Mucosa of descending colon (tissue), 3 donors: ENCODE results near the gene ASAP3. TPM values are rescaled to one million over a fixed set of nuclear protein-coding genes. Genes with fewer than 3 reads are reported as not detected.

Experiments used
- ATAC-seq: fragments of 200-7000 bp; cut with Tn5 transposase; one replicate; pipeline ENCODE4 v1.9.1; 2020; ENCODE audit warnings: mild to moderate bottlenecking, moderate library complexity
- DNase-seq, 3 donors: peaks; one replicate each; pipeline ENCODE4 v3.0.0-alpha.2; 2020
- H3K36me3 ChIP-seq: fragments of 200-600 bp; one replicate; pipeline ENCODE4 v1.8.0; 2021; ENCODE audit warnings: low read depth, mild to moderate bottlenecking
- H3K4me1 ChIP-seq: fragments of 200-600 bp; one replicate; pipeline ENCODE4 v1.8.0; 2021; ENCODE audit warnings: low read depth, mild to moderate bottlenecking
- H3K4me3 ChIP-seq: fragments of 200-600 bp; one replicate; pipeline ENCODE4 v1.8.0; 2021; ENCODE audit warnings: mild to moderate bottlenecking
- H3K9me3 ChIP-seq: fragments of 200-600 bp; one replicate; pipeline ENCODE4 v1.8.0; 2021; ENCODE audit warnings: mild to moderate bottlenecking
- intact Hi-C, 2 donors: fragments of 100-400 bp; cut with DNase I in 1 of 2; cut with micrococcal nuclease in 1 of 2; formaldehyde crosslinking; loops; one replicate each; pipeline versions ENCODE4 v1.11.0 to v1.11.1; 2022; cut with DNase I, micrococcal nuclease
- total RNA-seq, 3 donors: library from RNA; stranded (reverse); fragmentation: NEBNext Ultra II Directional in 2 of 3; extraction: Animal tissue kit (Norgen Biotek cat#: 25700) in 2 of 3; gene quantifications; one replicate each; pipeline versions ENCODE4 v1.2.1 to v1.2.4, GENCODE V29; 2021 to 2023
- TF ChIP-seq, protein P1 (sequence below): fragments of 200-600 bp; IDR thresholded peaks from one replicate; pipeline ENCODE4 v1.8.0; 2022; ENCODE audit warnings: antibody characterized with exemption, mild to moderate bottlenecking
- donor health status: DM: no; HTN: no; CAD: no; lungs with moderate emphysema.
- donor health status: DM: no; HTN: no; CAD: no.
- donor health status: DM: no; HTN: yes; CAD: no.

Gene ASAP3
- total RNA-seq, 3 donors from 2014 or later: 31.2 to 38.8 (median 37.8) TPM

DNA sequence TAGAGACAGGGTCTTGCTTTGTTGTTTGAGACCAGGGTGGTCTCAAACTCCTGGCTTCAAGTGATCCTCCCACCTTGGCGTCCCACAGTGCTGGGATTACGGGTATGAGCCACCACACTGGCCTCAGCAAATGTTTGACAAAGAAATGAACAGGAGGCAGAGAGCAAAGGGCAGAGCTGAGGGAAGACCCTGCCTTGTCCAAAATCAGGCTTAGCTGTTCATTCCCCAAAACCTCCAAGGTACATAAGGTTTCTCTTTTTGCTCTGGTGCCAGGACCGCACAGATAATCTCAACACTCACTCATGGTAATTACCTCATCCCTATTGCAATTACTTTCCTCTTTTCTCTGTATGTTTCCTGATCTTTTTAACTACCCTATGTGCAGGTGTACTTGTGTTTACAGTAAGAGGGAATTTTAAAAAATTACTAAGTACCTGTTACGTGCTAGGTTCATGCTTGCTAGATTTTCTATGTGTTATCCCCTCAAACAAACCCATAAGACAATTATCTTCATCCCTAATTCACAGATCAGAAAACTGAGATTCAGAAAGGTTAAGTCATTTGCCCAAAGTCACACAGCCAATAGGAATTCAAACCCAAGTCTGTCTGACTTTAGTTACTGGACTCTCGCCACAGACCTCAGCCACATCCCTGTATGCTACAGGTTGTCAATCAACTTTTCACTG is 11.5 kb downstream of the ASAP3 start:
- TF ChIP-seq, protein P1, sequence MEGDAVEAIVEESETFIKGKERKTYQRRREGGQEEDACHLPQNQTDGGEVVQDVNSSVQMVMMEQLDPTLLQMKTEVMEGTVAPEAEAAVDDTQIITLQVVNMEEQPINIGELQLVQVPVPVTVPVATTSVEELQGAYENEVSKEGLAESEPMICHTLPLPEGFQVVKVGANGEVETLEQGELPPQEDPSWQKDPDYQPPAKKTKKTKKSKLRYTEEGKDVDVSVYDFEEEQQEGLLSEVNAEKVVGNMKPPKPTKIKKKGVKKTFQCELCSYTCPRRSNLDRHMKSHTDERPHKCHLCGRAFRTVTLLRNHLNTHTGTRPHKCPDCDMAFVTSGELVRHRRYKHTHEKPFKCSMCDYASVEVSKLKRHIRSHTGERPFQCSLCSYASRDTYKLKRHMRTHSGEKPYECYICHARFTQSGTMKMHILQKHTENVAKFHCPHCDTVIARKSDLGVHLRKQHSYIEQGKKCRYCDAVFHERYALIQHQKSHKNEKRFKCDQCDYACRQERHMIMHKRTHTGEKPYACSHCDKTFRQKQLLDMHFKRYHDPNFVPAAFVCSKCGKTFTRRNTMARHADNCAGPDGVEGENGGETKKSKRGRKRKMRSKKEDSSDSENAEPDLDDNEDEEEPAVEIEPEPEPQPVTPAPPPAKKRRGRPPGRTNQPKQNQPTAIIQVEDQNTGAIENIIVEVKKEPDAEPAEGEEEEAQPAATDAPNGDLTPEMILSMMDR: no peak
- Histone ChIP-seq H3K4me1 (no peaks in the 10 kb centered on the region), H3K9me3 (no peaks in the 10 kb centered on the region), H3K4me3 (no peak overlapping the region), H3K36me3 (no peaks in the 10 kb centered on the region)
- DNase-seq (no peak), ATAC-seq (no peak)
- intact Hi-C loops: no loop called here

DNA sequence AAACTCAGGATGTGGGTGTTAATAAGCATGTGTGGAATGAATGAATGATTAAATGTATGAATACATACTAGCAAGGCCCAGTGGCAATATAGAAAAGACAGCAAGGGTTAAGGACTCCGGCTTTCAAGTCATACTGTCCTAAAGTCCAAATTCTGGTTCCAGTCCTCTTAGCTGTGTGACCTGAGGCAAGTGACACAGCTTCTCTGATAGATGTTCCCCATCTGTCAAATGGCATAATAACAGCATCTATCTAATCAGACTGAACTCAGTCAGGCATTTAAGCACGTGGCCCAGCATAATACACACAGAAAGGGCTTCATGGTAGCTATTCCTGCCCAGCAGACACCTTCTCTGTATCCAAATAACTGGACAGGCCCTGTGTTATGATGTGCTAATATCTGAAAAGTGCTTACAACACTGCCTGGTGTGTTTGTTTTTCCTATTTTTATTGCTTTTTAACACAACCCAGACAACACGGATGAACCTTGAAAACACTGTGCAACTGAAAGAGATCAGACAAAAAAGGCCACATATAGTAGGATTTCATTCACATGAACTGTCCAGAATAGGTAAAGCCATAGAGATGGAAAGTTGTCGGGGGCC is 12.4 kb downstream of the ASAP3 start:
- H3K4me1 ChIP-seq: no peaks in the 10 kb centered on the region
- ATAC-seq (no peak), DNase-seq (no peak)
- intact Hi-C loops: no loop called here
- no peak overlapping the region for H3K4me3 ChIP-seq
- TF ChIP-seq, protein P1: no peak
- no peaks in the 10 kb centered on the region for H3K36me3 ChIP-seq
- no peaks in the 10 kb centered on the region for H3K9me3 ChIP-seq

- TF ChIP-seq, protein P1: no peak
- peak in 1 of 3 donors; percentile 64 for DNase-seq
- intact Hi-C loops: no loop called here
Observed at GRCh38 chr1:23470282-23471070, 13.5 kb downstream of the ASAP3 start.

DNA sequence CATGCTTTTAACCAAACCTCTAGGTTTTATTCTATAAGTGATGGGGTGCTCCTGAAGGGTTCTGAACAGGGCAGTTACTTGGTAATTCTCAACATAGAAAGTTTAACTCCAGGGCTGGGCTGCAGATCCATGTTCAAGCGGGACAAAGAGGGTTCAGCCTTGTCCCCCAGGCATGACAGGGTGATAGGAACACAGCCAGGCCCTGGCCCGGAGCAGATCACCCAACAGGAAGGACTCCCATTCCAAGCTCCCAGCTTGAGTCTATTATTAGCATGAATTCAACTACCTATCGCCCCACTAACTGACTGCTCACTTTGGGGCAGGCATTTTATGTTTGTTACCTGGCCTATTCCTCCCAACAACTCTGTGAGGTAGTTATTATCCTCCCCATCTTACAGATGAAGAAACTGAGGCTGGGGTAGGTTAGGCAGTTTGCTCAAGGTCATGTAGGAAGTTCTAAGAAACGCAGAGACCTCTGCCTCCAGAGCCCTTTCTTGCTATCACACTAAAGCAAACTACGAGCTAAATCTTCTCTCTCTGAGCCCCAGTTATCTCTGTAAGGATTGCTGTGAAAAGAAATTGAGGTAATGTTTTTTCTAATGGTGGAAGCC is 14.5 kb downstream of the ASAP3 start:
- TF ChIP-seq, protein P1: no peak
- H3K4me3 ChIP-seq: no peak overlapping the region
- ATAC-seq: no peak
- DNase-seq: no peak
- intact Hi-C loops: no loop called here
- no peaks in the 10 kb centered on the region for H3K9me3 ChIP-seq
- H3K36me3 ChIP-seq: no peaks in the 10 kb centered on the region
- H3K4me1 ChIP-seq: no peaks in the 10 kb centered on the region

More at GRCh38 chr1:23470282-23471070, 13.5 kb downstream of the ASAP3 start:
- ATAC-seq: peak; percentile 26
- H3K9me3 ChIP-seq: no peaks in the 10 kb centered on the region
- H3K4me3 ChIP-seq: no peak overlapping the region
- no peaks in the 10 kb centered on the region for H3K36me3 ChIP-seq
- H3K4me1 ChIP-seq: no peaks in the 10 kb centered on the region

DNA sequence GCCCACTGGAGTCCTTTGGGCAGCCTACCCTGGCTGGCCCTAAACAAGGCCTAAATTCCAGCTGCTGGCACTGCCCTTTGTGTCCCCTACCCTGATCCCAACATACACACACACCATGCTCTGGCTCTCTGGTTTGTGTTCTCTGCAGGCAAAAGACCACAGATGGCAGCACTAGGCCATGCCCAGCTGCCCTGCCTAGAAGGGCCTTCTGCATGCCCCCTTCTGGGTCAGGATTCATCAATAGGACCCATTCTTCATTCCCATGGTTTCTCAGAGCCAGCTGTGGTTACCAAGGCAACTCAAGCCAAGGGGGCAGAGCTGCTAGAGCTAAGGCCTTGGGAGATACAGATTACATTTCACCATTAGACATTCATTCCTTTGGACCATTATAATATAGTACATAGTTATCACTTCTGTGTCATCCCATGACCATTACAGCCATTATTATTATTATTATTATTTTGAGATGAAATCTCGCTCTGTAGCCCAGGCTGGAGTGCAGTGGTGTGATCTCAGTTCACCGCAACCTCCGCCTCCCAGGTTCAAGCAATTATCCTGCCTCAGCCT is 17.5 kb downstream of the ASAP3 start:
- Histone ChIP-seq H3K9me3 (no peaks in the 10 kb centered on the region), H3K4me1 (no peaks in the 10 kb centered on the region), H3K4me3 (no peak overlapping the region), H3K36me3 (no peaks in the 10 kb centered on the region)
- DNase-seq (no peak), ATAC-seq (no peak)
- TF ChIP-seq, protein P1: no peak
- intact Hi-C loops: no loop called here
